ENCODE measurements around the gene UNC13C. TPM values are rescaled to one million over a fixed set of nuclear protein-coding genes. Genes with fewer than 3 reads are reported as not detected.

UNC13C gene
- total RNA-seq, 2 donors from 2014 or later: 1.2 to 4.2 TPM

DNA sequence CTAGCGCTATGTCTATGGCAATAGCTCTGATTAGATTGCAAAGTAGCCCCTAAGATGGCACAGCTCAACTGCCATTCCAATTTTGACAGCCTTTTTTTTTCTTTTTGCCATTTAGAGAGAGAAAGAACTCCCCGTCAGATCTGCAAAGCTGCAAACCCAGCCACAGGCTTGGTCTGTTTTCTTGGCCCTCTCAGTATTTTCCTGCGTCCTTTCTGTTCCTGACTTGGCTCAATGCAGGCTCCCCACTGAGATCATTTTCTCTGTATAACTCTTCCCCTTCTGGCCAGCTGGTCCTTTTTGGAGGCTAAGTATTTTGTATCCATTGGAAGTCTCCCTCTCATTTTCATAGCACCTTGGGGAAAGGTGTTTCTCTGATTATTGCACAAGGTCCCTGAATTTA, 386.7 kb downstream of the UNC13C start:
- no peaks in the 10 kb centered on the region for H3K27me3 ChIP-seq (replicated peaks; ENCODE audit: insufficient read depth)
- TF ChIP-seq, protein P1, sequence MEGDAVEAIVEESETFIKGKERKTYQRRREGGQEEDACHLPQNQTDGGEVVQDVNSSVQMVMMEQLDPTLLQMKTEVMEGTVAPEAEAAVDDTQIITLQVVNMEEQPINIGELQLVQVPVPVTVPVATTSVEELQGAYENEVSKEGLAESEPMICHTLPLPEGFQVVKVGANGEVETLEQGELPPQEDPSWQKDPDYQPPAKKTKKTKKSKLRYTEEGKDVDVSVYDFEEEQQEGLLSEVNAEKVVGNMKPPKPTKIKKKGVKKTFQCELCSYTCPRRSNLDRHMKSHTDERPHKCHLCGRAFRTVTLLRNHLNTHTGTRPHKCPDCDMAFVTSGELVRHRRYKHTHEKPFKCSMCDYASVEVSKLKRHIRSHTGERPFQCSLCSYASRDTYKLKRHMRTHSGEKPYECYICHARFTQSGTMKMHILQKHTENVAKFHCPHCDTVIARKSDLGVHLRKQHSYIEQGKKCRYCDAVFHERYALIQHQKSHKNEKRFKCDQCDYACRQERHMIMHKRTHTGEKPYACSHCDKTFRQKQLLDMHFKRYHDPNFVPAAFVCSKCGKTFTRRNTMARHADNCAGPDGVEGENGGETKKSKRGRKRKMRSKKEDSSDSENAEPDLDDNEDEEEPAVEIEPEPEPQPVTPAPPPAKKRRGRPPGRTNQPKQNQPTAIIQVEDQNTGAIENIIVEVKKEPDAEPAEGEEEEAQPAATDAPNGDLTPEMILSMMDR (IDR thresholded peaks at IDR 0.05): no peak
- peaks cover 0 to 3% of the 10 kb centered on the region in 2 donors for H3K4me1 ChIP-seq (ENCODE audit: control insufficient read depth in 1 of 2, low read depth in 2 of 2)
- ATAC-seq (ENCODE audit: insufficient number of reproducible peaks, low FRiP score, low read depth) (no peak), DNase-seq (ENCODE audit: low spot score) (no peak)
- H3K4me3 ChIP-seq: no peak overlapping the region
- peaks cover 14% of the 10 kb centered on the region for H3K9me3 ChIP-seq
- no peak overlapping the region for H3K27ac ChIP-seq
- H3K36me3 ChIP-seq: no peaks in the 10 kb centered on the region

DNA sequence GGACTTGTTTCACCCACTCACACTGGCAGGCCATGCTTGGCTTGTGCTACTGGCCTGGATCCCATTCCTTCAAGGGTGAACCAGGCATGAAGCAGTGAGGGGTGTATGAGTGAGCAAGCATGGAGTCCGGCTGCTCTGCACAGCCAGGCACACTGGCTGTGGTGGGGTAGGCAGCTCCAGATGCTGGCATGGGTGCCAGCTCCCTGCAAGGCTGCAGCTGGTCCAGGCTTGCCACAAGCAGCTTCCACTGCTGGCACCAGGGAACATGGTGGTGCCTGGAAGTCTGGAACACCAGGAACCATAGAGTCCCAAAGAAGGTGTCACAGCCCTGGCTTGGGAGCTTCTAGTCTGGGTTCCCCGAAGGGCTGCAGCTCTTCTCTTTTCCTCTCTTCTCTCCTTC, 395.1 kb downstream of the UNC13C start:
- Histone ChIP-seq H3K36me3 (no peaks in the 10 kb centered on the region), H3K9me3 (no peaks in the 10 kb centered on the region), H3K4me1 (ENCODE audit: control insufficient read depth in 1 of 2, low read depth in 2 of 2) (no peaks in the 10 kb centered on the region), H3K27ac (no peak overlapping the region), H3K4me3 (no peak overlapping the region), H3K27me3 (replicated peaks; ENCODE audit: insufficient read depth) (no peaks in the 10 kb centered on the region)
- no peak for ATAC-seq (ENCODE audit: insufficient number of reproducible peaks, low FRiP score, low read depth)
- TF ChIP-seq, protein P1 (IDR thresholded peaks at IDR 0.05): no peak
- DNase-seq (ENCODE audit: low spot score): no peak

DNA sequence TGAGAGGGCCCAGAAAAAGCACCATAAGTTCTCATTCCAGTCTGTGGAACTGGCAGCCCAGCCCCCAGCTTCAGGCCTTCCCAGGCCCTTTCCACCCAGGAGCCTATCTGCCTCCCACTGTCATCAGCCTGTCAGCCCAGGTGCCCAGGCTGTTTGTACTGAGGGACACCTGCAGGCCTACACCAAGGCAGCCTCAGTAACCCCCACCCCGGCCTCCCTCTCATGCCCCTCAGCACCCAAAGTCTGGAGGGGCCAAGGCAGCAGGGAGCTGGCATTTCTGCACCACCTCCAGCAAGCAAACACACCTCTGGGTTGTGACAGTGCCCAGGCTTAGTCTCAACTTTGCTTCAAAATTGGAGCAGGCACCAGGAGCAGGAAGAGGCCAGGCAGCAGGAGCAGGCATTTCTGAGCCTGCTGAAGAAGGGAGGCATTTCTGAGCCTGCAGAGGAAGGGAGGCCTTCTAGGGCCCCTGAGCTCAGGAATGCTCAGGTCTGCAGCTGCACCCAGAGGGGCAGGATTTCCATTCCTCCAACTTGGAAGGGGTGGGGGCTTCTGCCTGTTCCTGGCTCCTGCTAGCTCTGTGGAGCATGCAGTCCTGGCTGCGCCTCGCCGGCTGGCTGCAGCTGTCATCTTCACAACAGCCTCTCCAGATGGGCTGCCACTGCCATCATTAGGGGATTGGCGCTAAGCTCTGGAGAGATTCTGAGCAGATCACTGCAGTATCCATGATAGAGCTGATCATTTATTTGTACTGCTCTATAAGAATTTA, 396.1 kb downstream of the UNC13C start:
- Histone ChIP-seq H3K27ac (no peak overlapping the region), H3K4me3 (no peak overlapping the region), H3K9me3 (no peaks in the 10 kb centered on the region), H3K4me1 (ENCODE audit: control insufficient read depth in 1 of 2, low read depth in 2 of 2) (no peaks in the 10 kb centered on the region), H3K36me3 (no peaks in the 10 kb centered on the region), H3K27me3 (replicated peaks; ENCODE audit: insufficient read depth) (no peaks in the 10 kb centered on the region)
- TF ChIP-seq, protein P1 (IDR thresholded peaks at IDR 0.05): no peak
- ATAC-seq (ENCODE audit: insufficient number of reproducible peaks, low FRiP score, low read depth) (no peak), DNase-seq (ENCODE audit: low spot score) (no peak)

DNA sequence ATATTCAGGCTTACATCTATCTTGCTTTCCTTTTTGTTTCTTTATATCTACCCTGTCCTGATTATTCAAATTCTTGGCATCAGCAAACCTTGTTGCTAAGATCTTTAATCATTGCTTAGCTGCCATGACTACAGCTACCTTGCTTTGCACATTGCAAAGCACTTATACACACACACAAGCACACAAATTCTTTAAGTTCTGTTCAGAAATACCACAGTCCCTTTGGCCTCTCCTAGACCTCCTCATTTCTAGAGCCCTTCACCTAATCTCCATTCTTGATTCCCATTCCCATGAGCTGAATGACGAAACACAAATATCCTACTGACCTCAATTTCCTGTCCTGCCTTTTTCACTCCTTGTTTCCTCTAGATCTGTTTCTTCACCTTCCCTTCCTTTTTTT, 409.6 kb downstream of the UNC13C start:
- Histone ChIP-seq H3K27ac (no peak overlapping the region), H3K9me3 (no peaks in the 10 kb centered on the region), H3K4me1 (ENCODE audit: control insufficient read depth in 1 of 2, low read depth in 2 of 2) (peaks cover 6 to 18% of the 10 kb centered on the region in 2 donors), H3K36me3 (no peaks in the 10 kb centered on the region), H3K27me3 (replicated peaks; ENCODE audit: insufficient read depth) (no peaks in the 10 kb centered on the region), H3K4me3 (no peak overlapping the region)
- ATAC-seq (ENCODE audit: insufficient number of reproducible peaks, low FRiP score, low read depth) (no peak), DNase-seq (ENCODE audit: low spot score) (no peak)
- TF ChIP-seq, protein P1 (IDR thresholded peaks at IDR 0.05): no peak

- Histone ChIP-seq H3K27ac (no peak overlapping the region), H3K4me1 (ENCODE audit: control insufficient read depth in 1 of 2, low read depth in 2 of 2) (peaks cover 6 to 18% of the 10 kb centered on the region in 2 donors)
Observed at GRCh38 chr15:54388746-54389145, 410.5 kb downstream of the UNC13C start.

More at GRCh38 chr15:54388746-54389145, 410.5 kb downstream of the UNC13C start:
- Histone ChIP-seq H3K9me3 (no peaks in the 10 kb centered on the region), H3K36me3 (no peaks in the 10 kb centered on the region), H3K4me3 (no peak overlapping the region), H3K27me3 (replicated peaks; ENCODE audit: insufficient read depth) (no peaks in the 10 kb centered on the region)
- TF ChIP-seq, protein P1 (IDR thresholded peaks at IDR 0.05): no peak
- DNase-seq (ENCODE audit: low spot score) (no peak), ATAC-seq (ENCODE audit: insufficient number of reproducible peaks, low FRiP score, low read depth) (no peak)

All from thoracic aorta (tissue), 2 donors.